ENCODE measurements around the gene DHX32.

Gene DHX32

DNA sequence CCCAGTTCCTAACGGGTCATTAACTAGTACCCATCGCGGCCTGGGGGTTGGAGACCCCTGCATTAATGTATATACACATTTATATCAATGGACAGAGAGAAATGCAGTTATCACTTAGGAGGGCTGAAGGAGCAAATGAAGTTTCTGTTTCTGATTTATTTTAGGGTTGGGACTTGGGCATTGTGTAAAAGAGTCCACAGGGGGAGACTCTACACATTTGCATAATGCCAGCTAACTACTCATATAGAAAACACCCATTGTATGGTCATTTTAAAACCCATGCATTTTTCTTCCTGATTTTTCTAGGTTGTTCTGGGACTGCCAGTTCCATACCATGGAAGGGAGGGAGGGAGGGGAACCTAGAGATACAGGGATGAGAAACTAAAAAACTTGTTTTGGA, 34.2 kb downstream of the DHX32 start:
- no peak for DNase-seq

- DNase-seq: no peak
Observed at GRCh38 chr10:125845617-125846016, 35.5 kb downstream of the DHX32 start.

- DNase-seq: no peak
Observed at GRCh38 chr10:125844751-125845221, 36.3 kb downstream of the DHX32 start.

GRCh38 chr10:125843603-125844329, 37.3 kb downstream of the DHX32 start:
- DNase-seq: no peak

GRCh38 chr10:125840955-125841354, 40.1 kb downstream of the DHX32 start:
- DNase-seq: peak; percentile 6

GRCh38 chr10:125840406-125840805, 40.7 kb downstream of the DHX32 start:
- DNase-seq: no peak

- DNase-seq: no peak
Observed at GRCh38 chr10:125838802-125839575, 42.1 kb downstream of the DHX32 start.

DNA sequence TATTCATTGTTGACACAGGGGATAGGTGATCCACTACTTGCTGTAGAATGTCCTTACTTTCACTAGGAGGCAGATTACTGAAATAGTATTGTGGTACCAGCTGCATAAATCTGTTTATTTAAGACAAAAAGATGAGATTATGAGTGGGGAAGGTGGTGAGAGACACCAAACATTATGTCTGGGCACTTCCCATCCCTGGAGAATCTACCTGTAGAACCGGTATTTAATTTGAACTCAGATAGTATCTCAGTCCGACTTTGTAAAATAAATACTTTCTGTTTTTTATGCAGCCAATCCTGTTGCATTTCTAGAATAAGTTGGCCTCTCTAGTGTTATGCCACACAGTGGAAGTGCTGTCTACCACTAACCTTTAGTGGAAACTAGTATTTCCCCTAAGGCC, 44.3 kb downstream of the DHX32 start:
- DNase-seq: no peak

DNA sequence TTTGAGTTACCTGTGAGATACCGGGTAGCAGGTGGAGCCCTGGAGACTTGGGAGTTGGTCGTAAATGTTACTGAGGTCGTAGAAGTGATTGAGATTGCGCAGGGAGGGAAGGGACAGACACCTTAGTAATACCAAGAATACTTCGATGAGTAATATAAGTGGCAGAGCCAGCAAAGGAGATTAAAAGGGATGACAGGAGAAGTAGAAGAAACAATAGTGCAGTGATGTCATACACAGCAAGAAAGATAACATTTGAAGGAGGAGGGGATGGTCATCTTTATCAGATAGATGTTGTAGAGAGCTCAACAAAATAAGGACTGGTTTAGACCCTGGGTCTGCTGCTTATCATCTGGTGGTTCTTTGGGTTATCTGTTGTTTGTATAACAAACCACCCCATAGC, 52.8 kb downstream of the DHX32 start:
- no peak for DNase-seq

- DNase-seq: no peak
Observed at GRCh38 chr10:125827133-125827532, 54.0 kb downstream of the DHX32 start.

DNA sequence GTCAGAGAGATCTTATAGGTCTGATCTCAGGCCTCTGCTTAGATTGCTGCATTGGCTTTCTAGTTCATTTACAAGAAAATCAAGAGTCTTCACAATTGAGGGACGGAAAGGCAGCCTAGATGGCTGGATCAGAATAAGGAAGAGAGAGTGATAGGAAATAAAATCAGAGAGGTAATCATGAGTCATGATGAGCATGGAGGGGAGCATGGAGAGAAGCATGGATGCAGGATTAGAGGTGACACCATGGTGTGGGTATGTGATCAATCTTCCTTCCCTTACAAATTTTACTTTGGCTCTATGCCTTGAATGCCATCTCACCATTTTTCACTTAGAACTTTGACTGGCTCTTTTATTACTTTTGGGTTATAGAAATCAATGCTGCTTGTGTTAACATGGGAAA, 56.4 kb downstream of the DHX32 start:
- DNase-seq: peak; percentile 54

GRCh38 chr10:125823663-125824251, 57.3 kb downstream of the DHX32 start:
- DNase-seq: no peak

- peak; percentile 87 for DNase-seq
Observed at GRCh38 chr10:125822878-125823662, 58.0 kb downstream of the DHX32 start, which contains the start of the genes BCCIP and UROS. Gene BCCIP (plus strand): TSS chr10:125823546. CDS start chr10:125823558, 12 bp downstream. Gene UROS (minus strand): TSS chr10:125823258. CDS start chr10:125816499, 6,759 bp downstream.

- DNase-seq: no peak
Observed at GRCh38 chr10:125820701-125821100, 60.4 kb downstream of the DHX32 start.

DNA sequence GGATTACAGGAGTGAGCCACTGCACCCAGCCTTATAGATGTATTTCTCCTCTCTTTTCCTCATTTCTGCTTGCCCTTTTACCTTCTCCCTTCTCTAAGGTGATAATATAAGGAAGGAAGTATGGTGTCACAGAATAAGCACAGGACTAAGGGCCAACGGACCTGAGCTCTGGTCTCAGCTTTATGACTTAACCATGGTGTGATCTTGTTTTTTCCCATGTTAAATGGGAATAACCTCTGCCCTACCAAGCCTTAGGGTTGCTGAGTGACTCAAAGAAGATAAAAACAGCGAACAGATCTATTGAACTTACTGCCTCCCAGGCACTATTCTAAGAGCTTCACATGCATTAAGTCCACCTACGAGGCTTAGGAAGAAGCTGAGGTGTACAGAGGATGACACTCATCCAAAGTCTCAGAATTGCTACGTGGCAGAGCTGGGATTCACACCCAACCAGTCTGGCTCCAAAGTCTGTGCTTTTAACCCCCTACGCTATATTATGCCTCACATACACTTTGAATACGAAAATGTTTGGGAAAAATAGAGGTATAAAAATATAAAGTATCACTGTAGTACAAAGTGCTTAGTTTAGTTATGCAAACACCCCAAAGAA, 63.6 kb downstream of the DHX32 start:
- DNase-seq: no peak

GRCh38 chr10:125816548-125816947, 64.5 kb downstream of the DHX32 start:
- no peak for DNase-seq

DNA sequence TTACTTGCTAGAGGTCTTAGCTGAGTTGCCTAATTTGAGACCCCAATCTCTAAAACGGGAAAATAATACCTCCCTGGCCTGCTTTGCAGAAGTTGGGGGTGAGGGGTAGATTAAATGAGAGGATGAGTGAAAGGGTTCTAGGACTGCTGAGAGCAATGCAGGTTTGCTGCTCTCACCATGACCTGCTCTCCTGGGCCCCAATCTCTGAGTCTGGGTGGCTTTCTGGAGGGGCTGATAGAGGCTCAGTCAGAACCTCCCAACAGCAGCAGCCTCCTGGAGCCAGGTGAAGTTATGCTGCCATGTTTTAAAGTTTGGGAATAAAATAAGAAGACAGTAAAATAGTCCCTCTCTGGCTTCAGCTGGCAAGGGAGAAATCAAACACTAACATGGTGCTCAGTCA, 65.3 kb downstream of the DHX32 start:
- no peak for DNase-seq

DNA sequence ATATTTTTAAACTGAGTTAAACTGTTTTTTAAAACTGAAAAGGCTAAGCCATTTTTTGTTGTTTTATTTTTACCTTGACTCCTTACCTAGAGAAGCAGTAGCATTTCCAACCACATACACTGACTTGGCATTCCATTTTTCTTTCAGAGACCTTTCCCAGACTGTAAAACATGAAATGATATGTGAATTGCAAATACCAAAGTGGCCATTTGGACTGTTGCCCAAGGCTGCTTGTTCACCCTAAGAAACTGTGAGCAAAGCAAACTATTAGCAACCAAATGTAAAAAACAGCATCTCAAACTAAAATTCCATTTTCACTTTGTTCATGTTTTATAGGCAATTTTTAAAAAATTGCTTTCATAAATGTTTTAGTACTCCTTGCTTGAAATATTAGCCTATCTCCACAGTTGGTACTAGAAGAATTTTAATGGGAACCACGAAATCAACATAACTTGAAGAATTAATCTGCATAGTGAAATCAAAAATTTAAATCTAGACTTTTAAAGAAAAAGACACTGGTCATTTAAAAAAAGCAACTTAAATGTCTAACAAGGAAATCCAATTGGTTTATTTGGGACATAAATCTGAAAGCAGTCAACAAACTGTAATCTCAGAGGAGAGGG, 68.9 kb downstream of the DHX32 start:
- DNase-seq: peak; percentile 68

DNA sequence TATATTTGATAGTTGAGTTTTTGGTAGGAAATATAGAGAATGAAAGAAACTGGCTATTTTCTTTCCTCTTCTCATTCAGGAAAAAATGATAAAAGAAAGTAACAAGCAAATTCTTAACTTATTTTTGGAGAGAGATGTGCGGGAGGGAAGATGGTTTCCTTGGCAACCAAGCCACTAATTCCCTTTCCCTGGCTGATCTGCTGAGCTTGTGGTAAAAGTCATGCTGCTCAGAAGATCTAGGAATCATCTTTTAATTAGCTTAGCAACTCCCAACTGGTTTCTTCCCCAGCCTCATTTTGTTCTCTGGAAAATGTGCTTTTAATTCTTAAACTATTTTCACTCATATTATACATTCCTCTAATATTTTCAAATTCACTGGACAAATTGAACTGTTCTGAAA, 69.8 kb downstream of the DHX32 start:
- DNase-seq: peak; percentile 49

GRCh38 chr10:125808047-125808446, 73.0 kb downstream of the DHX32 start:
- no peak for DNase-seq

GRCh38 chr10:125802739-125803138, 78.4 kb downstream of the DHX32 start:
- DNase-seq: no peak

DNA sequence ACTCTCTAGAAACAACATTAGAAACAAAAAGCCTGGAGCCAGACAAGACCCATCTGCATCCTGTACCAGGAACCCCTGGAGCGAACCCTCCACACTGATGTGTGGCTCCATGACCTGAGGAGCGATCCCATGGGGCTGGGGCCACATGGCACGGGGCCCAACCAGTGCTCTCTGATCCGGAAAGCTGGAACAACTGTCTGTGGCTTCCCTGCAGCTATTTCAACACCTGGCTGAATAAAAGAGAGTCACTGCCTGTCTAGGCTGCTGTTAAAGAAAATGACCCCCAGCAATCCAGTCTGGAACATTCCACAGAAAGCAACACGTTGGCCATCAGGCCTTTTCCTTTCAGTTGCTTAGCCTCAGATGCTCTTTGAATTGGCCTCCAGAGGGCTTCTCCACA, 79.0 kb downstream of the DHX32 start:
- no peak for DNase-seq
